Activated T-cell treated with anti-CD3 and anti-CD28 coated beads, Interleukin-2, amount 50 U/mL, for 48 hours (primary cell): ENCODE results near the gene DNAJC16.
A peak's percentile ranks its signal among the peaks of the same experiment; 100 is the strongest.
"Not testable (repeated sequence)": the region's sequence is repeated elsewhere in the genome, so short reads cannot be mapped to it uniquely, and the experiment has no call there.

ENCODE experiments used
- DNase-seq, 2 experiments: peaks; one replicate each; pipeline ENCODE4 v3.0.0-alpha.2; 2020

The DNAJC16 gene

GRCh38 chr1:15526490-15527339, at the start of gene DNAJC16:
DNAJC16 (plus strand) TSS chr1:15526848; CDS start chr1:15529106, 2,258 bp downstream.
- peak; percentile 96 to 97 for DNase-seq

GRCh38 chr1:15476927-15477326, 49.7 kb upstream of the DNAJC16 start:
- no peak for DNase-seq

GRCh38 chr1:15477646-15478212, 48.9 kb upstream of the DNAJC16 start:
- DNase-seq = no peak

GRCh38 chr1:15479654-15480347, 46.8 kb upstream of the DNAJC16 start:
- DNase-seq = no peak

- DNase-seq = not testable (repeated sequence)
Measured at GRCh38 chr1:15482455-15482854, 44.2 kb upstream of the DNAJC16 start.

- DNase-seq = not testable (repeated sequence)
Measured at GRCh38 chr1:15482983-15483543, 43.6 kb upstream of the DNAJC16 start.

- no peak for DNase-seq
Measured at GRCh38 chr1:15483971-15484370, 42.7 kb upstream of the DNAJC16 start.

GRCh38 chr1:15484443-15484842, 42.2 kb upstream of the DNAJC16 start:
- not testable (repeated sequence) for DNase-seq

GRCh38 chr1:15485636-15486035, 41.0 kb upstream of the DNAJC16 start:
- DNase-seq = no peak

GRCh38 chr1:15486844-15487610, 39.6 kb upstream of the DNAJC16 start:
- not testable (repeated sequence) for DNase-seq

- no peak for DNase-seq
Measured at GRCh38 chr1:15488371-15488770, 38.3 kb upstream of the DNAJC16 start.

- DNase-seq = no peak
Measured at GRCh38 chr1:15489052-15489736, 37.5 kb upstream of the DNAJC16 start.

GRCh38 chr1:15491010-15491409, 35.6 kb upstream of the DNAJC16 start:
- peak in 1 of 2 experiments; percentile 22 for DNase-seq

GRCh38 chr1:15492596-15492995, 34.1 kb upstream of the DNAJC16 start:
- DNase-seq = no peak

- no peak for DNase-seq
Measured at GRCh38 chr1:15493869-15494390, 32.7 kb upstream of the DNAJC16 start.

GRCh38 chr1:15500184-15501178, 26.2 kb upstream of the DNAJC16 start:
- no peak for DNase-seq

GRCh38 chr1:15501208-15502032, 25.2 kb upstream of the DNAJC16 start:
- DNase-seq = peak; percentile 75 to 77

GRCh38 chr1:15504436-15504835, 22.2 kb upstream of the DNAJC16 start:
- DNase-seq = no peak

GRCh38 chr1:15506831-15507230, 19.8 kb upstream of the DNAJC16 start:
- DNase-seq = no peak
